CD14-positive monocyte (primary cell): ENCODE measurements around the gene DEPDC1B. TPM values are rescaled to one million over a fixed set of nuclear protein-coding genes. Genes with fewer than 3 reads are reported as not detected.

Source experiments
- DNase-seq, 3 donors: peaks; one replicate each; pipeline ENCODE4 v3.0.0-alpha.2; 2011 to 2022
- H2AFZ ChIP-seq: 2 replicates; pipeline ENCODE4 v1.6.0; 2012; ENCODE audit warnings: mild to moderate bottlenecking, low read depth, low read length, inconsistent platforms; ENCODE audit not compliant: insufficient read depth, poor library complexity, severe bottlenecking
- H3K27ac ChIP-seq, 2 donors: 1 replicate in 1 of 2; 2 replicates in 1 of 2; pipeline ENCODE4 v1.5.1; 2012 to 2013; ENCODE audit warnings: low read length in 2 of 2, control low read depth in 1 of 2, inconsistent platforms in 1 of 2, low read depth in 1 of 2, mild to moderate bottlenecking in 1 of 2
- H3K27me3 ChIP-seq, 2 donors: one replicate each; pipeline versions ENCODE4 v1.6.0 to v1.6.1; 2011 to 2013; ENCODE audit warnings: low read length in 2 of 2; ENCODE audit not compliant: control insufficient read depth in 2 of 2, insufficient read depth in 2 of 2
- H3K36me3 ChIP-seq, 2 donors: replicated peaks in 1 of 2; 1 replicate in 1 of 2; 2 replicates in 1 of 2; pipeline versions ENCODE4 v1.5.1 to v1.6.1; 2012 to 2013; ENCODE audit warnings: low read length in 2 of 2, control low read depth in 1 of 2, inconsistent platforms in 1 of 2, mild to moderate bottlenecking in 1 of 2; ENCODE audit not compliant: insufficient read depth in 2 of 2, control insufficient read depth in 1 of 2
- H3K4me1 ChIP-seq, 2 donors: 1 replicate in 1 of 2; 2 replicates in 1 of 2; pipeline versions ENCODE4 v1.5.1 to v1.6.1; 2012 to 2013; ENCODE audit warnings: low read length in 2 of 2, control low read depth in 1 of 2, inconsistent platforms in 1 of 2, mild to moderate bottlenecking in 1 of 2, moderate library complexity in 1 of 2; ENCODE audit not compliant: insufficient read depth in 2 of 2, control insufficient read depth in 1 of 2
- H3K4me2 ChIP-seq: replicated peaks from 2 replicates; pipeline ENCODE3; 2012; ENCODE audit warnings: low read length, moderate library complexity, mild to moderate bottlenecking; ENCODE audit not compliant: poor library complexity, severe bottlenecking; ENCODE audit errors: extremely low read depth
- H3K4me3 ChIP-seq, 3 experiments: fragments of 200-600 bp in 1 of 3; sonication (generic) in 1 of 3; replicated peaks in 1 of 3; 1 replicate in 2 of 3; 2 replicates in 1 of 3; pipeline ENCODE4 v1.5.1; 2011 to 2013; ENCODE audit warnings: low read length in 3 of 3, mild to moderate bottlenecking in 3 of 3, control low read depth in 2 of 3, low read depth in 2 of 3, inconsistent platforms in 1 of 3, moderate library complexity in 1 of 3
- H3K79me2 ChIP-seq: 2 replicates; pipeline ENCODE4 v1.6.0; 2012; ENCODE audit warnings: mild to moderate bottlenecking, control low read depth, inconsistent platforms, low read length, moderate library complexity; ENCODE audit not compliant: insufficient read depth
- H3K9ac ChIP-seq: 2 replicates; pipeline ENCODE4 v1.6.0; 2017; ENCODE audit warnings: low read length, mild to moderate bottlenecking; ENCODE audit not compliant: insufficient read depth, poor library complexity, severe bottlenecking
- H3K9me3 ChIP-seq, 2 donors: replicated peaks in 1 of 2; 1 replicate in 1 of 2; 2 replicates in 1 of 2; pipeline versions ENCODE4 v1.5.1 to v1.6.1; 2012 to 2013; ENCODE audit warnings: low read length in 2 of 2, control low read depth in 1 of 2; ENCODE audit not compliant: control insufficient read depth in 1 of 2, insufficient read depth in 1 of 2
- H4K20me1 ChIP-seq: 2 replicates; pipeline ENCODE4 v1.6.0; 2012; ENCODE audit warnings: mild to moderate bottlenecking, low read length, control low read depth, moderate library complexity; ENCODE audit not compliant: insufficient read depth
- H3K27ac Mint-ChIP-seq, 7 donors: one replicate each; pipeline ENCODE4 v1.8.0; 2020; ENCODE audit warnings: mild to moderate bottlenecking in 7 of 7, mixed read lengths in 7 of 7, moderate library complexity in 6 of 7, inconsistent platforms in 2 of 7
- H3K27me3 Mint-ChIP-seq, 3 donors: one replicate each; pipeline ENCODE4 v1.8.0; 2021 to 2022; ENCODE audit warnings: low read depth in 3 of 3, mild to moderate bottlenecking in 3 of 3, mixed read lengths in 3 of 3, moderate library complexity in 3 of 3, inconsistent platforms in 1 of 3
- H3K36me3 Mint-ChIP-seq, 2 donors: one replicate each; pipeline ENCODE4 v1.8.0; 2020; ENCODE audit warnings: mixed read lengths in 2 of 2, inconsistent platforms in 1 of 2, mild to moderate bottlenecking in 1 of 2
- H3K4me1 Mint-ChIP-seq: one replicate; pipeline ENCODE4 v1.8.0; 2020; ENCODE audit warnings: mild to moderate bottlenecking, mixed read lengths
- H3K4me3 Mint-ChIP-seq, 2 donors: one replicate each; pipeline ENCODE4 v1.8.0; 2020; ENCODE audit warnings: mild to moderate bottlenecking in 2 of 2, mixed read lengths in 2 of 2, moderate library complexity in 1 of 2
- H3K9me3 Mint-ChIP-seq, 7 donors: one replicate each; pipeline ENCODE4 v1.8.0; 2020 to 2022; ENCODE audit warnings: mixed read lengths in 7 of 7, mild to moderate bottlenecking in 6 of 7, moderate library complexity in 6 of 7, inconsistent platforms in 2 of 7
- WGBS: methylation state at CpG from one replicate; pipeline ENCODE4 v1.1.5; 2013; ENCODE audit warnings: missing lambda C conversion rate; ENCODE audit not compliant: insufficient coverage; 5-methylcytosine and 5-hydroxymethylcytosine counted together
- intact Hi-C, 2 donors: fragments of 100-400 bp; cut with micrococcal nuclease; formaldehyde crosslinking; loops; one replicate each; pipeline versions ENCODE4 v1.15.0 to v1.15.1; 2023
- polyA plus RNA-seq, 3 donors: library from polyadenylated mRNA; depleted of rRNA in 1 of 3; unstranded in 2 of 3; stranded (reverse) in 1 of 3; fragments of 300-500 nt in 2 of 3; fragments of >200 nt in 1 of 3; fragmentation: Illumina TruSeq in 2 of 3; gene quantifications; 1 replicate in 2 of 3; 2 replicates in 1 of 3; pipeline ENCODE4 v1.2.3, GENCODE V29; 2012 to 2021
- TF ChIP-seq, protein P1 (sequence below): fragments of 200-600 bp; IDR thresholded peaks from one replicate; pipeline ENCODE4 v1.8.0; 2022; ENCODE audit warnings: antibody characterized with exemption, mild to moderate bottlenecking

Gene DEPDC1B
- polyA plus RNA-seq, 3 donors, result 0.11 to 0.56 (median 0.14) TPM

GRCh38 chr5:60584304-60584703 lies 115.7 kb downstream of the DEPDC1B start:
- no peak overlapping the region for H3K9ac ChIP-seq
- DNase-seq, result no peak
- H3K4me3 ChIP-seq, result no peak overlapping the region
- H3K27ac ChIP-seq, result no peak overlapping the region
- H3K79me2 ChIP-seq, result no peaks in the 10 kb centered on the region
- WGBS, result no CpG with 5 or more reads among the region's 2 CpGs
- intact Hi-C loops, result no loop called here
- H3K9me3 Mint-ChIP-seq, result peaks cover 0 to 3% (median 0%) of the 10 kb centered on the region in 7 donors
- H3K36me3 ChIP-seq, result no peaks in the 10 kb centered on the region
- no peaks in the 10 kb centered on the region for H4K20me1 ChIP-seq
- no peaks in the 10 kb centered on the region for H3K4me1 Mint-ChIP-seq
- no peak overlapping the region for H3K27ac Mint-ChIP-seq
- H2AFZ ChIP-seq, result no peak overlapping the region
- H3K4me3 Mint-ChIP-seq, result no peak overlapping the region
- H3K27me3 ChIP-seq, result no peaks in the 10 kb centered on the region
- no peak overlapping the region for H3K4me2 ChIP-seq
- no peaks in the 10 kb centered on the region for H3K9me3 ChIP-seq
- H3K27me3 Mint-ChIP-seq, result no peaks in the 10 kb centered on the region
- H3K36me3 Mint-ChIP-seq, result peaks cover 3 to 4% of the 10 kb centered on the region in 2 donors
- TF ChIP-seq, protein P1, sequence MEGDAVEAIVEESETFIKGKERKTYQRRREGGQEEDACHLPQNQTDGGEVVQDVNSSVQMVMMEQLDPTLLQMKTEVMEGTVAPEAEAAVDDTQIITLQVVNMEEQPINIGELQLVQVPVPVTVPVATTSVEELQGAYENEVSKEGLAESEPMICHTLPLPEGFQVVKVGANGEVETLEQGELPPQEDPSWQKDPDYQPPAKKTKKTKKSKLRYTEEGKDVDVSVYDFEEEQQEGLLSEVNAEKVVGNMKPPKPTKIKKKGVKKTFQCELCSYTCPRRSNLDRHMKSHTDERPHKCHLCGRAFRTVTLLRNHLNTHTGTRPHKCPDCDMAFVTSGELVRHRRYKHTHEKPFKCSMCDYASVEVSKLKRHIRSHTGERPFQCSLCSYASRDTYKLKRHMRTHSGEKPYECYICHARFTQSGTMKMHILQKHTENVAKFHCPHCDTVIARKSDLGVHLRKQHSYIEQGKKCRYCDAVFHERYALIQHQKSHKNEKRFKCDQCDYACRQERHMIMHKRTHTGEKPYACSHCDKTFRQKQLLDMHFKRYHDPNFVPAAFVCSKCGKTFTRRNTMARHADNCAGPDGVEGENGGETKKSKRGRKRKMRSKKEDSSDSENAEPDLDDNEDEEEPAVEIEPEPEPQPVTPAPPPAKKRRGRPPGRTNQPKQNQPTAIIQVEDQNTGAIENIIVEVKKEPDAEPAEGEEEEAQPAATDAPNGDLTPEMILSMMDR, result no peak
- no peaks in the 10 kb centered on the region for H3K4me1 ChIP-seq

DNA sequence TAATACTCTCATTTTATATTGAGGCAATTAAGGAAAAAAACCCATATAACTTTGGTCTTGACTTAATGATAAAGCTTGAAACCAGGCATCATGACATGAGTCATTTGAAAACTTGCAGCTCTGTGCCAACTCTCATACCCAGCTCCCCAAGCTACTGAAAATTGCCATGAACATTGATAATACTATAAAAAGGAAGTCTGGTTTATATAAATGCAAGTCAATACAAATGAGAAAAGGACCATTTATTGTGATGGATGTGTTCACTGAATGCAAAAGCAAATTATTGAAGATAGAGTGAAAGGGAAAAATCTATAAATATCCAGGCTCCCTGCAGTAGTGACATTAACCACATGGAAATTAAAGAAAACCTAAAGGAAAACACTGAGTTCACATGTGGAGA lies 116.3 kb downstream of the DEPDC1B start:
- no peak for DNase-seq
- H3K4me3 ChIP-seq, result no peak overlapping the region
- H3K27me3 ChIP-seq, result no peaks in the 10 kb centered on the region
- Mint-ChIP-seq H3K4me3 (no peak overlapping the region), H3K4me1 (no peaks in the 10 kb centered on the region), H3K27ac (no peak overlapping the region), H3K9me3 (peaks cover 0 to 4% (median 0%) of the 10 kb centered on the region in 7 donors), H3K36me3 (peaks cover 3 to 4% of the 10 kb centered on the region in 2 donors), H3K27me3 (no peaks in the 10 kb centered on the region)
- intact Hi-C loops, result no loop called here
- no peaks in the 10 kb centered on the region for H3K4me1 ChIP-seq
- H2AFZ ChIP-seq, result no peak overlapping the region
- H3K27ac ChIP-seq, result no peak overlapping the region
- no peaks in the 10 kb centered on the region for H3K9me3 ChIP-seq
- H3K36me3 ChIP-seq, result no peaks in the 10 kb centered on the region
- TF ChIP-seq, protein P1, result no peak
- no peak overlapping the region for H3K4me2 ChIP-seq
- H3K79me2 ChIP-seq, result no peaks in the 10 kb centered on the region
- H3K9ac ChIP-seq, result no peak overlapping the region
- no peaks in the 10 kb centered on the region for H4K20me1 ChIP-seq
